WTC11 (cell line): Measurements from ENCODE around the gene MAMDC2.

ENCODE experiments used
- CBFB ChIP-seq: sonication (generic); formaldehyde crosslinking; IDR thresholded peaks from 2 replicates; pipeline ENCODE4 v1.8.1; 2022; ENCODE audit warnings: mild to moderate bottlenecking, low read depth, missing genetic modification reagents
- CTCF ChIP-seq: fragments of 200-600 bp; IDR thresholded peaks from 2 replicates; pipeline ENCODE4 v1.8.0; 2022; ENCODE audit warnings: antibody characterized with exemption
- ETV6 ChIP-seq: sonication (generic); formaldehyde crosslinking; IDR thresholded peaks from 2 replicates; pipeline ENCODE4 v1.8.1; 2022; ENCODE audit warnings: mild to moderate bottlenecking, missing genetic modification reagents
- FOXP4 ChIP-seq: sonication (generic); formaldehyde crosslinking; IDR thresholded peaks from 2 replicates; pipeline ENCODE4 v1.8.0; 2022; ENCODE audit warnings: mild to moderate bottlenecking, missing genetic modification reagents
- IRF2 ChIP-seq: sonication (generic); formaldehyde crosslinking; IDR thresholded peaks from 2 replicates; pipeline ENCODE4 v1.8.0; 2022; ENCODE audit warnings: low read depth, missing genetic modification reagents, borderline replicate concordance
- JUN ChIP-seq: sonication (generic); formaldehyde crosslinking; IDR thresholded peaks from 2 replicates; pipeline ENCODE4 v1.8.0; 2023; ENCODE audit warnings: mild to moderate bottlenecking, missing genetic modification reagents
- MAX ChIP-seq: sonication (generic); formaldehyde crosslinking; IDR thresholded peaks from 2 replicates; pipeline ENCODE4 v1.8.0; 2022; ENCODE audit warnings: mild to moderate bottlenecking, missing genetic modification reagents
- PRDM15 ChIP-seq: sonication (generic); formaldehyde crosslinking; IDR thresholded peaks from 2 replicates; pipeline ENCODE4 v1.8.0; 2022; ENCODE audit warnings: missing genetic modification reagents
- PREB ChIP-seq: sonication (generic); formaldehyde crosslinking; IDR thresholded peaks from 2 replicates; pipeline ENCODE4 v1.8.1; 2022; ENCODE audit warnings: mild to moderate bottlenecking, missing genetic modification reagents, moderate library complexity, borderline replicate concordance
- SP1 ChIP-seq: sonication (generic); formaldehyde crosslinking; conservative IDR thresholded peaks from 2 replicates; pipeline ENCODE4 v1.8.1; 2022; ENCODE audit warnings: missing genetic modification reagents
- USF1 ChIP-seq: sonication (generic); formaldehyde crosslinking; IDR thresholded peaks from 2 replicates; pipeline ENCODE4 v1.8.0; 2022; ENCODE audit warnings: mild to moderate bottlenecking, missing genetic modification reagents
- ZNF232 ChIP-seq: sonication (generic); formaldehyde crosslinking; IDR thresholded peaks from 2 replicates; pipeline ENCODE4 v1.8.0; 2022; ENCODE audit warnings: mild to moderate bottlenecking, missing genetic modification reagents
- ZNF425 ChIP-seq: fragments of 250-450 bp; sonication (Bioruptor Pico); conservative IDR thresholded peaks from 2 replicates; pipeline ENCODE4 v1.9.0; 2021; ENCODE audit warnings: mild to moderate bottlenecking
- ZNF671 ChIP-seq: fragments of 250-450 bp; sonication (Bioruptor Pico); IDR thresholded peaks from 2 replicates; pipeline ENCODE4 v1.8.0; 2021; ENCODE audit warnings: mild to moderate bottlenecking

- TF ChIP-seq JUN (no peak), CTCF (no peak), PREB (CRISPR knock-in tag) (no peak), PRDM15 (no peak), FOXP4 (CRISPR knock-in tag) (no peak), USF1 (CRISPR knock-in tag) (no peak), ZNF232 (no peak), ETV6 (no peak), SP1 (CRISPR knock-in tag) (no peak), MAX (CRISPR knock-in tag) (no peak), ZNF671 (no peak), IRF2 (no peak), CBFB (CRISPR knock-in tag) (no peak), ZNF425 (CRISPR knock-in tag) (no peak)
Measured at GRCh38 chr9:70134360-70134759, 90.7 kb downstream of the MAMDC2 start.
